ENCODE measurements around the gene TIAM1.

GRCh38 chr21:31370893-31371544, 27.0 kb upstream of the TIAM1 start:
- TF ChIP-seq, protein P1, sequence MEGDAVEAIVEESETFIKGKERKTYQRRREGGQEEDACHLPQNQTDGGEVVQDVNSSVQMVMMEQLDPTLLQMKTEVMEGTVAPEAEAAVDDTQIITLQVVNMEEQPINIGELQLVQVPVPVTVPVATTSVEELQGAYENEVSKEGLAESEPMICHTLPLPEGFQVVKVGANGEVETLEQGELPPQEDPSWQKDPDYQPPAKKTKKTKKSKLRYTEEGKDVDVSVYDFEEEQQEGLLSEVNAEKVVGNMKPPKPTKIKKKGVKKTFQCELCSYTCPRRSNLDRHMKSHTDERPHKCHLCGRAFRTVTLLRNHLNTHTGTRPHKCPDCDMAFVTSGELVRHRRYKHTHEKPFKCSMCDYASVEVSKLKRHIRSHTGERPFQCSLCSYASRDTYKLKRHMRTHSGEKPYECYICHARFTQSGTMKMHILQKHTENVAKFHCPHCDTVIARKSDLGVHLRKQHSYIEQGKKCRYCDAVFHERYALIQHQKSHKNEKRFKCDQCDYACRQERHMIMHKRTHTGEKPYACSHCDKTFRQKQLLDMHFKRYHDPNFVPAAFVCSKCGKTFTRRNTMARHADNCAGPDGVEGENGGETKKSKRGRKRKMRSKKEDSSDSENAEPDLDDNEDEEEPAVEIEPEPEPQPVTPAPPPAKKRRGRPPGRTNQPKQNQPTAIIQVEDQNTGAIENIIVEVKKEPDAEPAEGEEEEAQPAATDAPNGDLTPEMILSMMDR (IDR thresholded peaks at IDR 0.05) = no peak
- TF ChIP-seq EP300 (IDR thresholded peaks at IDR 0.05) (no peak), POLR2AphosphoS5 (IDR thresholded peaks at IDR 0.05) (no peak)

Data from esophagus muscularis mucosa (tissue), 4 donors.